Mucosa of gallbladder (tissue), 1 donor: ENCODE data around the gene BCL11B. TPM values are rescaled to one million over a fixed set of nuclear protein-coding genes. Genes with fewer than 3 reads are reported as not detected.
"Not testable (repeated sequence)": the region's sequence is repeated elsewhere in the genome, so short reads cannot be mapped to it uniquely, and the experiment has no call there.

ENCODE experiments used
- DNase-seq: peaks from one replicate; pipeline ENCODE4 v3.0.0-alpha.2; 2020; ENCODE audit warnings: low spot score
- total RNA-seq: library from RNA; stranded (reverse); gene quantifications from one replicate; pipeline ENCODE4 v1.2.1, GENCODE V29; 2021
- donor health status: DM: no; HTN: no; CAD: no.

Gene BCL11B
- total RNA-seq, 1 donor from 2014 or later, result 7.9 TPM

DNA sequence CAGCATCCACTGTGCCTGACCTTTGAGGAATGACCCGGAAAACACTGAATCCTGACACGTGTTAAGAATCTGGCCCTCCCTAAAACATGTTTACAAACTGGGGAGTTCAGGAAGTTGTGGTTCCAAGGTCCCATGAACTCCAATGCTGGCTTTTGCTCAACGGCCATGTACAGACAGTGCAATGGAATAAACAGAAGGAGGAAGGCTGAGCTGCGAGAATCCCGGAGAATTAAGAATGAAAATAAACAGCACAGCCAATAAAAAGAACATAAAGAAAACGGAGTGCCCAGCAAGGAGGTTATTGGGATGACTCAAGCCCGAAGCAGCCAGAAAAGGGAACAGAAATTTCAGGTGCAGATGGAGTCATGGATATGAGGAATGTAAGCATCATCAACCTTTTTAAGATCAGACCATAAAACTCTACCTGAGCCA lies 32.3 kb downstream of the BCL11B start:
- no peak for DNase-seq

DNA sequence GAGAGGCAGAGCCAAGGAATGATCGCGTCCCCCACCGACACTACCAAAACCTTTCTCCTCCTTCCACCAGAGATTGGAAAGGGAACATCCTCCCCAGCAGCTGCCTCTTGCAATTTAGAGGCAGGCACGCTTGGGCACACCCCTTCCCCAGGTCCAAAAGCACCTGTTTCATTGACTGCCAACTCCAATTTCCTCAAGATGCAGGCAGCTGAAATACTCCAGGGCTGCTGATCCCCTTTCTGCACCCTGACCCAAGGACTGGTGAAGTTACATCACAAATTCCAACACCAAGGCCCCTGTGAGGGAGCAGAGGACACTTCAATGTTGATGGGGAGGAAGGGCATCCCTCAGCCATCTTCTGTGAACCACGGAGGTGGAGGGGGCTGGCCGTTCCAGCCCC lies 33.8 kb downstream of the BCL11B start:
- no peak for DNase-seq

DNA sequence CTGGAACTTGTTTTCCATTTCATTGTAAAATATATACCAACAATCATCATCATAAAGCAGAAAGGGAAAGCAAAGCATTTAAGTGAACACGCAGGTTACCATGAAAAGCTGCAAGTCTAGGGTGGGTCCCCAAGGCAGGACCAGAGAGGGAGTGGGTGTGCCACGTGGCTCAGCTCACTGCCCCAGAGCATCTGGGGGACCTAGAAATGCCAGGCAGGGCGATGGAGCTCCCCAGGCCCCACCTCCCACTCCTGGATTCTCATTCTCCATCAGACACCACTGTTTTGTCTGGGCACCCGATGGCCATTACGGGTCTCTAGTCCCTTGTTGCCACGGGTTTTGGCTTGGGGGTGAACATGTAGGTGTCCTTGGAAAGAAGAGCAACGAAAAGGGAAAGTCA lies 34.7 kb downstream of the BCL11B start:
- no peak for DNase-seq

DNA sequence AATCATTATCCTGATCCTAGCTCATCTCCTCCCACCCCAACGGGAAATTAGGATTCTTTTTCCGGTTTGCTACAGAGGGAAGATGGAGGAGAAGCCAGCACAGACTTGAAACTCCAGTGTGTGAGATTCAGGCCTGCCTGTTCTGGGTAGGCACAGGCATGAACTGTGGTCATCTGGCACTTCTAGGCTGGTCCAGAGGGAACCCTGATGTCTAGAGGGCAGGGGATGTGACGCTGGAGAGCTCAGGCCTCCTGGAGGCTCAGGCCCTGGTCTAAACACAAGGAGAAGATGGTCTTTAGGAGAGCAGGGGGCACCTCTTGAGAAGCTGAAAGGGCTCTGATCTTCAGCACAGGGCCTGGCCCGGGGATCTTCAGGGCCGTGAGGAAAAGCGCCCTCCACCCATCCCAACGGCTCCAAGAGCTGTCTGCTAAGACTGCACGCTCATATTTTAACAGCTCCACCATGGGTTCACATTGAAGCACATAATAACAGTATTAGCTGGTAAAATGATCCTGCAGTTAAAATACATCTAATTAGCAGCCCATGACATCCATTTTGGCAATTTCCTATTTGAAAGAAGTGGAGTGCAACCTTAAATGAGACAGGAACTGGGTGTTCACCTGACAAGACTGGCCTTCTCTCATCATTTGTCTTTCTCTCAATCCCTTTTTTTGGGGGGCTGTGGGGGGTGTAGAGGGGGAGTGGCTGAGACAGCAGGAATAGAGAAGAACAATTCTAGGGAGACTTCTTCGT lies 35.4 kb downstream of the BCL11B start:
- no peak for DNase-seq

DNA sequence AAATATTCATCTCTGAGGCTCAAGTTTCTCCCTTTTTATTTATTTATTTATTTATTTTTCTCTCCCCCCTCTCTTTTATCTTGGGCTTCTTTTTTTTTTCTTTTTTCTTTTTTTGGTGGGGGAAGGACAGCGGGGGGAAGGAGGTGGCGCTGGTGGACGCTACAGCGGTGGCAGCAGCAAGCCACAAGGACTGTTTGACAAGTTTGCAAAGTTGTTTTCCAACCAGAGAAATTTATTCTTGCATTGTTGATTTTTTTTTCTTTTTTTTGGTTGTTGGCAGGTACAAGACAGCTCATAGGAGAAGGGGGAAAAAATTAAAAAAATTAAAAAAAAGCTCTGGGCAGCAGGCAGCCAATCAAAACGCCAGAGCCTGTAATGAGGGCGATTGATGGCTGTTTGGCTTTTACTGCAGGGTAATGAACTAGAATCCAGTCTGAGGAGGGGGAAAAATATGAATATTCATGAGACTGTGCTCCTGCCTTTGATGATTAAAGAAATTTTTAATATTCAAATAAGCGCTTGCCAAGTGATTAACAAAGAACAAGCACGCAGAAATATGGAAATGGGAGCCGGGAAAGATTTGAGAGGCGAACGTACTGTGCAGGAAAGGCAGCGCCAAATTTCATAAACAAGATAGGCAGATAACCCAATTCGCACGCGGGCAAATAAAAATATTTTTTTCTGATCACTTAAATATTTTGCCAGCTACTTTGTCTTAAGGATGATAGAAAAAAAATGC lies 36.2 kb downstream of the BCL11B start:
- DNase-seq, result no peak

DNA sequence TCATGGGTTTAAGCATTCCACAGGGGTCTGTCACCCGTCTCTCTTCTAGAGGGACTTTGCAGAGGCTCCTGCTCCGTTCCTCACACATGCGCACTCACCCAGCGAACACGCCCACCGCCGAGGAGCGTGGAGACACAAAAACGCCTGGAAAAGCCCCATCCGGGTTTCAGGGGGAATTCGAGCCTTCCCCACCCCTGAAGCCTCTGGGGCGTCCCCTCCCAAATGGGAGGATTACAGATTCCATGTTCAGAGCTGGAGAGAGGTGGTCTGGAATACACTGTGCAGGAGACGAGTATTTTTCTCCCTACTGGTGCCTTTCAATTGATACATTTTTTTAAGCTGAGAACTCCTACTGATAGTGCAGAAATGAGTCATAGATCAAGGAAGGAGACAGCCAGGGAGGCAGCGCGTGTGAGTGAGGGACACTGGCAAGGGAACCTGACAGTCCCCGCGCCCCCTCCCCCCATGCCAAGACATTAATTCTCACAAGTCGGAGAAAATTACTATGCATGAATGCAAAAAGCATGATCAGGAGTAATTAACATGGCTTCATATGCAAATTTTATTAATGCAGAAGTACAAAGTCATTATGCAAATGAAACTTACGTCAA lies 36.9 kb downstream of the BCL11B start:
- no peak for DNase-seq

DNA sequence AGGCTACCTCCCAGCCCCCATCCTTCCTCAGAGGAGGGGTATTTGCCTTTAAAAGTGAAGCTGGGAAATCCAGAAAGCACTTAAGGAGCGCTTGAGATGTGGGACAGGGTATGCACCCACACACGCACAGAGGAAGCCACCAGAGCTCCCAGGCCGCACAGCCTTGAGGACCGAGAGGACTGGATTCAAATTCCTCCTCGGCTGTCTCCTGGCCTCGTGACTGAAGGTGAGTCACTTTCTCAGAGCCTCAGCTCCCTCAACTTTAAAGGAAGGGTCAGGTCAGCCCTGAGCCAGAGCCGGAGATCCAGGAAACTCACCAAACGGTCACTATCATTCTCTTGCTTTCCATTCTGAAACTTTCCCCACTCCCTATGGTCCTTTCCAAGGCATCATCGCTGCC lies 37.6 kb downstream of the BCL11B start:
- DNase-seq, result no peak

DNA sequence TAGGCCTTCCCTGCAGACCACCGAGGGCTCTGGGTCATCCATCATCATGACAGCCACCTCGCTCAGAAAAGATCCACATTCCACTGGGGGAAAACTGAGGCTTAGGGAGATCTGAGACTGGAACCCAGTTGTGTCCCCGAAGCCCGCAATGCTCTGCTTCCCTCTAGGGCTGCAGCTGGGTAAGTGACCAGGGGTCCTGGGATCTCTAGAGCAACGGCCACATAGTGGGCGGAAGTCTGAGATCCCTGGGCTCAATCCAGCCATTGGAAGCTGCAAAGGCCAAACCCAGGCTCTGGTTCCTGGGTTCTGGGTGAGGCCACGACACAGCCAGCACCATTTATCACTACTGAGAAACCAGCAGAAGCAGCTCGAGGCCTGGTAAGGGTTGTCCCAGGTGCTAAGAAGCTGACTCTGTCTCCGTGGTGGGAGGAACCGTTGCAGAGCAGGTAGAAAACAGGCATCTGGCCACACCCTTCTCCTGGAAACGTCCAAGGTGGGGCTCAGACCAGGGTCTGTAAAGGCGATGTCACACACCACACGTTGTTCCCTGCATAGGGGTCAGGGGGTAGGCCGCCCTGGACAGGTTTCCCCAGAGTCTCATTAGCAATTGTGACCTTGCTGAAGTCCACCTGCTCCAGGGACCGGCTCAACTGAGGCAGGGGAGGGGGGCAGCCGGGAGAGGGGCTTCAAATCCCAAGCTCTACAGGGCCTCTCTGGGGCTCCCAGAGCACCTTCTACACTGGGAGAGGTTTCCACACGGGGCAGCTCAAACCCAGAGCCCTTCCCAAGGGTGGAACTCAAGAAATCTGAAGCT lies 38.6 kb downstream of the BCL11B start:
- no peak for DNase-seq

DNA sequence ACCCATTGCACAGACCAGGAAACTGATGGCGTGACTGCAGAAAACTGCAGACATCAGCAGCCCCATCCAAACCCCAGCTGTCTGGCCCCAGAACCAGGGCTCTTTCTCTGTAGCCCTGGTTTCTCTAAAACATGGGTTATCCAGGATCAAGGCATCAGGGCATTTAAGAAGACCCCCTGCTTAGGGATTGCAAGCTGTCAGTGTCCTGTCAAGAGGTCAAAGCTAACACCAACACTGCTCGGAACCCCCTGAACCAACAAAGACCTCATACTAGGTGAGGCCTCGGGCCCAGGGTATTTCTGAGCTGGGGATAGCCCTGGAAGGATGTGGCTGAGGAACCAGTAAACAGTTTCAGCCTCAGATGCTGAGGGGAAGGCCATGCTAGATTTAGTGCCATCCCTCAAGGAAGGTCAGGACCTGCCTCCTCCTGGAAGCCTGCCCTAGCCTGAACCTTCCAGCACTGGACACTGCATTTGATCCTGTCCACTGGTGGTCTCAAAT lies 39.2 kb downstream of the BCL11B start:
- no peak for DNase-seq

DNA sequence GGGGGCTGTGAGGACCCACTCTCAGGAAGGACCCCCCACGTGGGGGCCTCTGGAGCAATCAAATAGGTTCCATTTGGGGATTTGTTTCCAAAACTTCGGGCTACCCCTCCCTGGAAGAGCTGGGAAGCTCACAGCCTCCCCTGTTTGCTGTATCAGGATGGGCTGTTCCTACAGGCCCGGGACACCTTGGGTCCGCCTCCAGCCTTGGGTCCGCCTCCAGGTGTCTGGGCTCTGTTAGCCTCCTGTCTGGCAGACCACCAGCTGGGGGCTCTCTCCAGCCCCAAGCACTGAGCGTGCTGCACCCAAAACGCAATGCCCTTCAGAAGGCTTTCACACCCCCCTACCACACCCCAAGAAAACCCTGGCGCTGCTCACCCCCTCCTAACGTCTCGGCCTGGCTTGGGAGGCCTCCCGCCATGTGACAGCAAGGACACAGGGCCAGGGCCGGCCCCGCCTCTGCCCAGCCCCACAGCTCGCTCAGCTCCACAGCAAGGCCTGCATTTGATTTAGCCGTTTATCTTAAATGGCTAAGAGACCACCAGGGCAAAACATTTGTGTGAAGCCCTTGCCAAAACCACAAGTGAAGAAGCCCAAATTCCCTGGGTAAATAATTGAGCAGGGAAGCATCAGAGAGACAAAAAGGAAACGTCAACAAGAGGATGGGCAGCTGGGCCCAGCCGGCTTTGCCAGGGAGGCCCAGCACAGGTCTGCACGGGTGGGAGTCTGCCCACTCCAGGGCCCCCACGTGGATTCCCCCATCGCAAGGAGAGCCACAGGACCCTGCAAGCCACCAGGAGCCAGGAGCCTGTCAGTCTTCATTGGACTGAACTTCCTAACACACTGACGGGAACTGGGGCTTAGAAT lies 39.9 kb downstream of the BCL11B start:
- DNase-seq, result peak; percentile 27

DNA sequence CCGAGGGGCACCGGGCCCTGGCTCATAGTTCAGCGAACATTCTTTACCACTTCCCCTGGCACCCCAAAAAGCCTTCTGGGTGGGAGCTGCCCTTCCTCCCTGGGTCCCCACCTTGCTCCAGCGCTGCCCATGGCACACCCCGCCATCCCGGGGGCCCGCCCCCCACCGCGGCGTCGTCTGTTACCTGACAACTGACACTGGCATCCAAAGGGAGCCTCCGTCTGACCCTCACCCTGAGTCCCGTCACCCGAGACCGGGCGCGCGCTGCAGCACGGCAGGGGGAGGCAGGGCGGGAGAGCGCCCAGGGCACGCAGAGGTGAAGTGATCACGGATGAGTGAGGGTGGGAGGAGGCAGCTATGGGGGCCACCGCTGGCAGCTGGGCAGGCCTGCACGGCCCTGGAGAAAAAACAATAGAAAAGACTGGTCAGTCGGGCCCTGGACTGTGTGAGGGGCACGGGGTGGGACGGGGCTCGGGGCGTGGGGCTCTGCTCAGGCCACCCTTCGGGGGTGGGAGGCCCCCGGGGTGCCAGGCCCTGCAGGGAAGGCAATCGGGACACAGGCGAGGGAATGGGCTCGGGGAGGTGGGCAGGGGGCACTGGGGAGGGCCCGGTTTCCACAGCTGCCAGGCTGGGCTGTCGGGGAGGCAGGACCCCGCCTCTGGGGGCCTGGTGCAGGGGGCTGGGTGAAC lies 40.7 kb downstream of the BCL11B start:
- DNase-seq, result no peak

DNA sequence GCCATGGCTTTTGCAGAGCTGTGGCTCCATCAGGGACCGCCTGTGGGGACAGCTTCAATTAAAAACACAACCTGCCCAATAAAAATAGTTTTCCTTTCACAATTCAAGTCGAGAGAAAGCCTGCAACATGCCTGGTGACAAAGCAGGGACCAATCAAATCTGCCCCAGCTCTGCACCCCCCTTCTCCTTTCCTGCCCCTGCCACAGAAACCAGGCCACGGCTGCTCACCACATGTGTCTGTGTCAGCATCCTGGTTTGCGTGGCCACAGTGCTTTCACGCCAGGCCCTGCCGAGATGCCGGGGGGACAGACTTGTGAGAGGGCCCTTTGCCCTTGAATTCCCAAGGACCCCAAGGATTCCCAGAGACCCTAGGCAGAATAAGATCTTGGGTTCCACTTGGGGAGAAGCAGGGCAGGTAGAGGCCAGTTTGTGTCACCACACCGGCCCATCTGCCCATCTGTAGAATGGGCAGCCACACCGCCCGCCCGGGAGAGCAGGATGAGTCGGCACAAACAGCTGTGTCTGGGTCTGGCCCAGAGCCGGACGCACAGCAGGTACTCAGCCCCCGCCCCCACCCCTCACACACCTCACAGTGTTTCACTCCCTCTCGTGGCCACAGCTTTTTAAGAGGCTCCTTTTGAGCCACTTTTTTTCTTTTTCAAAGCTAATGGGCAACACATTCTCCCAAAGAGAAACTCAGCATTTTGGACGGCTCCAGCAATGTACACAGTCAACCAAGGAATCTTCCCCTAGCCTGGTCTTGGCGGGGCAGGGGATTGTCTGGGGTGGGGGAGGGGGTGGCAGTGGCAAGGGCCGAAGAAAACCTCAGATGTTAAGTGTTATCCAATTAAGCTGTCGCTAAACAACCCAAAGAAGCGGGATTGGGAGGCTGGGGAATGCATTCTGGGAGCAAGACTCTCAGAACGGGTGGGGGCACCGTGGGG lies 41.5 kb downstream of the BCL11B start:
- DNase-seq, result peak; percentile 39

DNA sequence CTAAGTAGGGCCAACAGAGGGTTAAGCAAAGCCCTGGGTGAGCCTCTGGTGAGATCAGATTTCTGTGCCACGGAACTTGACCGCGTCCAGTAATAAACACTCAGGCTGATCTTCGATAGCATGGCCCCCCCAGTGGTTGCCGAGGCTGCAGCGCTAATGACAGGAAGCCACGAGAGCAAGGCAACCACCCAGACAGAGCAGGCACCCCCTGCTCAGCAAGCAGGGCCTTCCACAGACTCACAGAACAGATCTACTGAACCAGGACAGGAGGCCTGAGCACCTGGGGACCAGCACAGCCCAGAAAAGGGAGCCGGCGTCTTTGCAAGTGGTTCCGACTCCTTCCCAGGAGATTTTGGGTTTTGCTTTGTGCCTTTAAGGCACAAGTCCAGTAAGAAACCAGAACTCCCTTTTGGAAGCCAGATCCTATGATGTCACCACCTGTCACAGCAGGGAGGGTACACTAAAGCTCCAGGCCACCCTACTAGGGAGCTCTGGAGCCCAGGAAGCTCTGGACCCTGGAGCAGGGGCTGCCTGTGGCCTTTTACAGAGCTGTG lies 42.3 kb downstream of the BCL11B start:
- no peak for DNase-seq

DNA sequence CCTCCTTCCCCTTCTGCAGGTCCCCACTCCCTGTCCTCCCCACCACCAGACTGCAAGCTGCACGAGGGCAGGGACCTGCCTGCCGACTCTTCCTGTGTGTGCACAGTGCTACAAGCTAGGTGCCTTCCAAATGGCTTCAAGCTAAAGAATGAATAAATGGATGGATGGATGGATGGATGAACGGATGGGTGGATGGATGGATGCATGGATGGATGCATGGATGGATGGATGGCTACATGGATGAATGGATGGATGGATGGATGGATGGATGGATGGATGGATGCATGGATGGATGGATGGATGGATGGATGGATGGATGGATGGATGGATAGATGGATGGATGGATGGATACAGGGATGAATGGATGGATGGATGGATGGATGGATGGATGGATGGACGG lies 43.2 kb downstream of the BCL11B start:
- not testable (repeated sequence) for DNase-seq

DNA sequence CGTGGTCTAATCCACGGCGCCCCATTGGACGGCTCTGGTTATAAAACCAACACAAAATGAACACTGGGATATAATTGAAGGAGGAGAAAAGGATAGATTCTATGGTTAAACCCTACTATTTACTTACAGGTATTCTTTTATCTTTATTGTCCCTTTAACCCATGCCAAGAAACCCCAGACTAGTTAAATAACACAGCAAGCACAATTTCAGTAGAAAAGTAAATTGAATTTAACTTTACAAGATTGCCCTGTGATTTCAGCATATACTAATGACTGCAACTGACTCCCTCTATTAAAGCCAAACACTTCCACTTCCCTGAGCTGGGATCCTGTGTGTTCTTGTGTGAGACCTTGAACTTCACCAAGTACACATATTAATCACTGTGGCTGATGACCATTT lies 45.3 kb downstream of the BCL11B start:
- DNase-seq, result no peak

DNA sequence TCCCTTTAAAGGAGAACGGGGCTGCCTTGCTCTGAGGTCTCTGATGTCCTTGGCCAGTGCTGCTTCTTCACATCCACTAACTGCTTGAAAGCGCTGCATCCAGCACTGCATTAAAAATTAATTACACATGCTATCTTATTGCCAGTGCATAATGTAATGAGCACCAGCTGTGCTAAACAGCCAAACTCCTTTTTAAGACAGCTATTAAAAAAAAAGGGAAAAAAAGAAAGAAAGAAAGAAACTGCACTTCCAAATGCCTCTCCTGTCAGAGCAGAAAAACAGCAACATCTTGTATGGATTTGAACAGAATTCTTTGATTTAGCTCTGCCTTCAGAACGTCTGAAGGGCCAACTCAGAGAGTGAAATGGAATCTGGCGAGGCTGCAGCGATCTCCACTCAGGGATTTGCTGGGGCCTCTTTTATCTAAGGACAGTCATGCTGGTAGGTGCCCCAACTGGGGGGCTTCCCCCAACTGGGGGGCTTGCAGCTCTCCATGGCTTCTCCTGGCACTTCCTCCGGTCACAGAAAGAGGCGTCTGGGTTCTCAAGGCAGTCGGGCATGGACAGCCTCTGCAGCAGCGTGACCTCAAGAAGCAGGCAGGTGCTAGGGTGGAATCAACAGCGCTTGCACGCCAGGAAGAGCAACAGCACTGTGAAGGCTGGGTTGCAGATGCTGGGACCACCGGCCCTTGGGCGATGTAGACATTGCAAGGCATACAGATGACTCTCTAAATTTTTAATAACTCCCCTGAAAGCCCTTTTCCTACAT lies 46.4 kb downstream of the BCL11B start:
- DNase-seq, result no peak

DNA sequence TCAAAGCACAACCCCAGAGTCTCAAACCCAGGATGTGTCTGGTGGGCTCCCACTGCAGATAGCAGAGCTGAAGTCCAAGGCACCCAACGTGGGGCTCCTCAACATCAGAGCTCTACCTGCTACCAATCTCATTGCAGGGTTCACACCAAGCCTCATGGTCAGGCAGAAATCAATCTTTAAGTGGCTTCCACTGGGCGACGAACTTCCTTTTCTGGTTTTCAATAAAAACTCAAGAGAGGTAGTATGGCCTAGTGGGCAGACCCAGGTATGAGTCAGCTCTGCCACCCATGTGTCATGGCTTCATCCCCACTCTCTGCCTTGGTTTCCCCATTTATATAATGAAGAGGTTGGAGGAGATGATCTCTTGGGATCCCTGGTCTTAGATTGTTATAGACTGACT lies 47.0 kb downstream of the BCL11B start:
- DNase-seq, result no peak
